Choroid plexus epithelial cell (primary cell): ENCODE data around the gene NAA10.

Experiments
- DNase-seq: peaks from one replicate; pipeline ENCODE4 v3.0.0-alpha.2; 2010; ENCODE audit warnings: low read depth
- H3K4me3 ChIP-seq: 2 replicates; pipeline ENCODE4 v1.5.1; 2011; ENCODE audit warnings: low read depth, mild to moderate bottlenecking, control low read depth, low read length, moderate library complexity
- CTCF ChIP-seq: conservative IDR thresholded peaks from 2 replicates; pipeline ENCODE4 v1.5.1; 2011; ENCODE audit warnings: low read depth, mild to moderate bottlenecking, control low read depth, inconsistent platforms, low read length, moderate library complexity

Gene NAA10

GRCh38 chrX:153953892-153954557 is 19.2 kb upstream of the NAA10 start:
- TF ChIP-seq CTCF, result no peak
- DNase-seq, result no peak
- H3K4me3 ChIP-seq, result no peak overlapping the region

GRCh38 chrX:153953342-153953830 is 18.5 kb upstream of the NAA10 start:
- DNase-seq, result peak; percentile 62
- no peak overlapping the region for H3K4me3 ChIP-seq
- peak; percentile 83 for TF ChIP-seq CTCF

GRCh38 chrX:153952373-153953026 is 17.7 kb upstream of the NAA10 start:
- TF ChIP-seq CTCF, result no peak
- DNase-seq, result no peak
- H3K4me3 ChIP-seq, result no peak overlapping the region

GRCh38 chrX:153951683-153952372 is 17.0 kb upstream of the NAA10 start:
- no peak for TF ChIP-seq CTCF
- no peak for DNase-seq
- H3K4me3 ChIP-seq, result no peak overlapping the region

- no peak overlapping the region for H3K4me3 ChIP-seq
- DNase-seq, result no peak
- TF ChIP-seq CTCF, result no peak
Observed at GRCh38 chrX:153950127-153950526, 15.3 kb upstream of the NAA10 start.

- TF ChIP-seq CTCF, result no peak
- DNase-seq, result no peak
- no peak overlapping the region for H3K4me3 ChIP-seq
Observed at GRCh38 chrX:153948847-153949805, 14.3 kb upstream of the NAA10 start.
